ENCODE data around the gene ADAMTS10.
"Not testable (repeated sequence)": the region's sequence is repeated elsewhere in the genome, so short reads cannot be mapped to it uniquely, and the experiment has no call there.

ADAMTS10 gene

DNA sequence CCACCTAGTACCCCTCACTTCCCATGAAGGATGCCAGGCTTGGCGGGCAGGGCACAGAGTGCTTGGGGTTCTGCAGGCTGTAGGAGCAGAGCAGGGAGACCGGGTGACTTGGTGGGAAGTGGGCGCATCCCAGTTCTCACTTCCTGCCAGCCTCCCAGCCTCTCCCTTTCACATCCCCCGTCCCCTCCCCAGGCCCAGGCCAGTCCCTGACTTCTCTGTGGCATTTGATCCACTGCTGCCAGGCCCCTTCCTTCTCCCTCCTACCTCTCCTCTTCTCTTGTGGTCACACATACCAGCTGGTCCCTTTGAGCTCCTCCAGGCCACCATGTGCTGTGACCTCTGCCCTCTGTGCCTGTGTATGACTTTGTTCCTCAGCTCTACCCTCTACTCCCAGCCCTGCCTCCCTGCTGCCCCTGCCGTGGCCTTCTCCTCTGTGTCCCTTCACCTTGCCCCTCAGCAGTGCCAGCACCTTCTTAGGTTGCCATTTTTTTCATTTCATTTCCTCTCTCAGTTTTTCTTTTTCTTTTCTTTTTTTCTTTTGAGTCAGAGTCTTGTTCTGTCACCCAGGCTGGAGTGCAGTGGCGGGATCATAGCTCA lies 52.8 kb downstream of the ADAMTS10 start:
- DNase-seq: no peak

GRCh38 chr19:8553729-8554128 lies 56.8 kb downstream of the ADAMTS10 start:
- not testable (repeated sequence) for DNase-seq

- no peak for DNase-seq
Measured at GRCh38 chr19:8552810-8553209, 57.7 kb downstream of the ADAMTS10 start.

DNA sequence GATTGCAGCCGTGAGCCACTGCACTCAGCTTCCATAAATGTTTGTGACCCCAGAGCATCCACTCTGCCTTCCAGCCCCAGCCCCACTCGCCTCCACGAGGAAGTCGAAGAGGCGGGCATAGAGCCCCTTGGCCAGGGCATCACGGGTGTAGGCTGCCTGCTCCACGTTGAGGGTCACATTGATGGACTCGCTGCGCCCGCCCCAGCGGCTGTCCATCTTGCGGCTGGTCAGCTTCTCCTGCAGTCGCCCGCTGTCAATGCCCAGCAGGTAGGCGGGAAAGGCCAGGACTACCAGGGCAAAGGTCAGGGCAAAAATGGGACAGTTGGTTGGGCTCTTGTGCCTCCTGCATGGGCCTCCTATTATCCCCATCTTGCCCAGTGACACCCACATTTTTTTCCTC lies 60.4 kb downstream of the ADAMTS10 start:
- no peak for DNase-seq

GRCh38 chr19:8545743-8546142 lies 64.8 kb downstream of the ADAMTS10 start:
- DNase-seq: no peak

- DNase-seq: no peak
Measured at GRCh38 chr19:8544168-8544567, 66.3 kb downstream of the ADAMTS10 start.

DNA sequence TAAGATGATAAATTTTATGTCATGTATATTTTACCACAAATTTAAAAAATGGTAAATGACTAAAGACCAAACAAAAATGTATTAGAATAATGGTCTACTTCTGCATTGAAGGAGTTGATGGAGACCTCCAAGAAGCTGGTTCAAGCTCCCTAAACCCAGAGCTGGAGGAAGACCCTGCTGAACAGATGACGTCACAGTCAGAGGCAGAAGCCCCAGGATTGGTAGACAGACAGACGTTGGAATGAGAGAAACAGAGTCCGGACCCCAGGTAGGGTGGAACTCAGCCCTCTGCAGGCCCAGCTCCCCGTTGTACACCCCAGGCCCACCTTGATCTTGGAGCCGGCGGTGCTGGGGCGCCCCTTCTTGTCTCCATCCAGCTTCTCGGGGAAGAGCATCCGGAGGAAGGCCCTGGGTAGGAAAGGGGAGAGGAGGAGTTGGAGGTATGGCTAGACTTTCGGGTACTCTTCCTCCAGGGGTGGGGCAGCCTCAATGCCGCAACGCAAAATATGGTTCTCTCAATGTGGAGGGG lies 70.8 kb downstream of the ADAMTS10 start:
- no peak for DNase-seq

- no peak for DNase-seq
Measured at GRCh38 chr19:8537099-8537498, 73.4 kb downstream of the ADAMTS10 start.

- no peak for DNase-seq
Measured at GRCh38 chr19:8536282-8536681, 74.2 kb downstream of the ADAMTS10 start.

GRCh38 chr19:8532225-8532624 lies 78.3 kb downstream of the ADAMTS10 start:
- no peak for DNase-seq

DNA sequence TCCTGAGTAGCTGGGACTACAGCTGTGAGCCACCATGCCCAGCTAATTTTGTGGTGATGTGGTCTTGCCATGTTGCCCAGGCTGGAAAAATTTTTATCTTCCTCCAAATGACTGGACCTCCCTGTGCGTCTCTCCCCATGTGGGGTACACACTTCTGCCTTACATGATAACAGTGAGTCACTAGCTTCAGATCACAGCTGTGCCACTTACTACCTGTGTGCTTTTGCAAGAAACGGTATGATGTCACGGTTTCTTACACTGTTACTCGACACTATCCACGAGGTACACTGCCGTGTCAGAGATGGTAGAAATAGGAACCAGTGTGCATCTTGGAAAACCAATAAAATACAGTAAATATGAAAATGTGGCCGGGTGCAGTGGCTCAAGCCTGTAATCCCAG lies 79.0 kb downstream of the ADAMTS10 start:
- DNase-seq: no peak

All from stimulated activated naive CD4-positive, alpha-beta T cell treated with Interleukin-2 at 50 U/mL for 16 hours (primary cell).